Caki2 (cell line): ENCODE results near the gene CEP128. TPM values are rescaled to one million over a fixed set of nuclear protein-coding genes. Genes with fewer than 3 reads are reported as not detected.

Experiments used
- DNase-seq: peaks from one replicate; pipeline ENCODE4 v3.0.0-alpha.2; 2015; ENCODE audit warnings: low read depth
- in situ Hi-C: cut with HindIII; loops from 2 replicates; pipeline ENCODE4 v1.10.0; 2016; ENCODE audit warnings: low sequenced_read_pairs, low pct_unique_long_range_greater_than_20kb, mixed read lengths
- total RNA-seq: library from RNA; depleted of rRNA; stranded (reverse); fragments of >200 nt; shearing (Covaris generic); gene quantifications from 2 replicates; pipeline ENCODE4 v1.2.3, GENCODE V29; 2014; ENCODE audit warnings: low replicate concordance

CEP128 gene
- total RNA-seq, 1 experiment from 2014 or later: 3.6 TPM

DNA sequence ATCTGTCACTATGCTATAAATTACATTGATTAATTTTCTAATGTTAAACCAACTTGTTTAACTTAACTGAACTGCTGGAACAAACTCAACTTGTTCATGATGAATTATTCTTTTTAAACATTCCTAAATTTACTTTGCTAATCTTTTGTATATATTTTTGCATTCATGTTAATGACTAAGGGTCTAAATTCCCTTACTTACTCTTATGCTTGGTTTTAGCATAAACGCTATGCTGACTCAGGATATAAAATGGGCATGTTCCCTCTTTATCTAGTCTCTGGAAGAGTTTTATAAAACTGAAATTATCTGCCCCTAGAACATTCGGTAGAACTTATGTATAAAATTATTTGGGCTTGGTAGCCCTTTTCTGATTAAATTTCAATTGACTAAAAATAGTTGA, 387.4 kb downstream of the CEP128 start:
- no peak for DNase-seq
- in situ Hi-C loops: no loop called here

DNA sequence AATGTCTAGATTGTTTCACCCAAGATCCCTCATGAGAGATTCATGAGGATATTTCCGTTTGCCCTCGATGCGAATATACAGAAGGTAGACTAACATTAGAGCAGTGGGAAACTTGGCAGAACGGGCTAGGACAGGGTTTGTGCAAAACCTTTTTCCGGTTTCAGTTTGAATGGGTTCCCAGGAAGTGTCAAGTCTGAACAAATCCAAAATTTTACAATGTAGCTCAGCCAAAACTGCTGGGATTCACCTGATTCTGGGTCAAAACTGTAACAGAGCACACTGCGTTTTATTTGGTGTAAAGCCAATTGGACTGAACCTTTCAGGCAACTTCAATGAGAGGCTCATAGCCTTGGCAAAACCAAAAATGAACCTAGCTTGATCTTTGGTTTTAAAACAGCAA, 392.4 kb downstream of the CEP128 start:
- DNase-seq: no peak
- in situ Hi-C loops: no loop called here

- in situ Hi-C loops: no loop called here
- no peak for DNase-seq
Measured at GRCh38 chr14:80545935-80546854, 395.3 kb downstream of the CEP128 start.

DNA sequence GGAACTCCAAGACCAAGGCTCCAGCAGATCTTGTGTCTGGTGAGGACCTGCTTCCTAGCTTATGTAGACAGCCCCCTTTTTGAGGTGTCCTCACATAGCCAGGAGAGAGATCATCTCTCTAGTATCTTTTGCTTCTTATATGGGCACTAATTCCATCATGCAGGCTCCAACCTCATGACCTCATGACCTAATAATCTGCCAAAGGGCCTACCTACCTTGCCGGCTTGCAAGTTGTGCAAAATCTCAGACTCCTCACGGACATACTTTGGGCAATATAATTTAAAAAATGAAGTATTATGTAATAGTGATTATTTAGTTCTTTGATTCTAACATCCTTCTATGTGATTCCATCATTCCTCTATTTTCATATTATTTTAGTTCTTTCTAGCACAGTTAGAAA, 397.2 kb downstream of the CEP128 start:
- no peak for DNase-seq
- in situ Hi-C loops: no loop called here

DNA sequence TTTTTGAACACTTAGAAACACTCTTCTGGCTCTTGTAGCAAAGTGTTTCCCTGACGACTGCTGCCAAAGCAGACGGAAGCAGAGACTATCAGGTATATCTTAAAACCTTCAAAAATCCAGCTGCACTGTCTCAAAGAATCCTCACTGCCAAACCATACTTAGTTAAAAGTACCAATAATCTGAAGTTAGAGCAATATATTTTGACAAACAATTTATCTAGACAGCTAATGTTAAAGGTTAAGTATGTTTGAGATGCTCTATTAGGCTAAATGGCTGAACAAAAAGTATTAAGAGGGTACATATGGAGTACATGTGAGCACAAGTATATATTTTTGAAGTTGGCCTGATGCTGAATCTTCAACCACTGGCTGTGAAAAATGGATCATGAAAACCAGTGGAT, 398.3 kb downstream of the CEP128 start:
- in situ Hi-C loops: no loop called here
- no peak for DNase-seq

- in situ Hi-C loops: no loop called here
- no peak for DNase-seq
Measured at GRCh38 chr14:80538633-80539375, 402.7 kb downstream of the CEP128 start.

- in situ Hi-C loops: no loop called here
- DNase-seq: no peak
Measured at GRCh38 chr14:80537626-80538025, 403.9 kb downstream of the CEP128 start.

DNA sequence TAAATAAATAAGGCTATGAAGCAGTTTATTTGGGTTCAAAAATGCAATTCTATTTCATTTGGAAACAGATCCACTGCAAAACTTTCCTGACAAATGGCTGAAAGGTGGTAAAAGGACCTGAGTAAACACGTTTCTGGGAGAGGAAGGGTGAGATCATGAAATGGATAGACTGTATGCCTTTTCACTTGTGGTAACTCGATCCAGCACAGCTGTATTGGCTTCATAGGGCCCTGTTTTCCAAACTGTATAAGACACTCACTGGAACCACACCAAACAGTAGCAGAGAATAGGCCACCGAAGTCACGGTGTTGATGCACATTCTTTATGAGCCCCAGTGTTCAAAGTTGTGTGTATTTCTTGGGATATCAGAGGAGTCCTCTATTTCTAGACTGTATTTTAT, 405.1 kb downstream of the CEP128 start:
- DNase-seq: no peak
- in situ Hi-C loops: no loop called here

DNA sequence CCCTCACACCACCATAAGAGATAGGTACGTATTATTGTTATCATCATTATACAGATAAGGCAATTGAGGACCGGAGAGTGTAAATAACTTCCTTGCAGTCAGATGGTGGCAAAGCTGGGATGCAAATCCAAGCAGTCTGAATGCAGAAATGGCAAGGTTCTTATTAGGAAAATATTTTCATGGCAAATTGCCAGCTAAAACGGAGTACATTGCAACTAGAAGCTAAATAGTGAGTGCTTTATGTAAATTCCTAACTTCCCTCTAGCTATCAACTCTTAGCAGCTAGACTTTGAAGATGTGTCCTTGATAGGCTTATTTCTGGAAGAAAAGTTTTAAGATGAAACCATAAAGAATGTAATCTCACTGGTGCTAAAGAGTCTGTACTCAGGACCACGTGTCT, 406.4 kb downstream of the CEP128 start:
- no peak for DNase-seq
- in situ Hi-C loops: no loop called here

GRCh38 chr14:80523518-80524117, 417.9 kb downstream of the CEP128 start:
- in situ Hi-C loops: no loop called here
- no peak for DNase-seq

- no peak for DNase-seq
- in situ Hi-C loops: no loop called here
Measured at GRCh38 chr14:80522936-80523335, 418.6 kb downstream of the CEP128 start.

DNA sequence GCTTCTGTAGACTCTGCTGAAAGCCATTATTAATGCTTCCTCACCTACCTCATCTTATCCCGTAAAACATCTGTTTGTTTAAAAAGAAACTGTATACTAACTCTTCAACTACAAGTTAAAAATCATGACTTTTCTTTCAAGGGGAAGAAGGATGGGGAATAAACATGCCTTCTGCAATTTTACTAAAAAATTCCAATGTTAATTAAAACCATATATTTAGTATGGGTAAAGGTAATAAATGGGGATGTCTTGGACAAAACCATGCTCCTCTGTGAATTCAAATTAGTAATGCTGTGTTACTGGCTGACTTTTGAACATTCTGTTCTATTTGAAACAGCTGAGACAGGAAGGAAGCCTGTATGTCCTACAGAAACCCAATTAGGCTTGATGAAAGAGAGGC, 419.1 kb downstream of the CEP128 start:
- in situ Hi-C loops: no loop called here
- no peak for DNase-seq

- in situ Hi-C loops: no loop called here
- no peak for DNase-seq
Measured at GRCh38 chr14:80521456-80521855, 420.1 kb downstream of the CEP128 start.

DNA sequence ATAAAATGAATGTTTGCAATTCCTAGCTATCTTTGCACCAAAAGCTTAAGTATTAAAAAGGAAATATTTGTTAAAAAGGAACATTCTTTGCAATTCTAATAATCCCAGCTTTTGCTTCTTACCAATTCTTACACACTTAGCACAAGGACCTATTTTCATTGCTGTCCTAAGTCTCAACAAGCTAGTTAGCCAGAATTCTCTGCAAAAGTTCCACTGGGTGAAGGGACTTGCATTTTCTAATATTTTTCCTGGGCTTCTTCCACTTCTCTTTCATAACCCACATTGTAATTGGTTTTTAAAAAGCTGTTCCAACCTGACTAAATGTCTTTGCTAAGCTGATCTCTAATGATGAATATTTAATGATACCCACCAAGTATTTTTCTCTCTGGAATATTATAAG, 422.5 kb downstream of the CEP128 start:
- DNase-seq: no peak
- in situ Hi-C loops: no loop called here

DNA sequence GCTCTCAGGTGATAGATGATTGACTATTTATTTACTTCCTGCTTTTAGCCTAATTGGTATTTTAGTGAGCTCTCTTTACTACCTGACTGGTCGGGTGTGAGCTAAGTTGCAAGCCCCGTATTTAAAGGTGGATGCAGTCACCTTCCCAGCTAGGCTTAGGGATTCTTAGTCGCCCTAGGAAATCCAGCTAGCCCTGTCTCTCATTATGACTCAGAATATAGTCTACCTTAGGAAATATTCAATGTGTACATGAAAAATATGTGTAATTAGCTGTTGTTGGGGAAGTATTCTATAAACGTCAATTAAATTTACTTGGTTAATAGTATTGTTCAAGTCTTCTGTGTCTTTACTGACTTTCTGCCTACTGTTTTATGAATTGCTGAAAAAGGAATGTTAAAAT, 423.4 kb downstream of the CEP128 start:
- no peak for DNase-seq
- in situ Hi-C loops: no loop called here

GRCh38 chr14:80507292-80507869, 434.2 kb downstream of the CEP128 start:
- in situ Hi-C loops: no loop called here

DNA sequence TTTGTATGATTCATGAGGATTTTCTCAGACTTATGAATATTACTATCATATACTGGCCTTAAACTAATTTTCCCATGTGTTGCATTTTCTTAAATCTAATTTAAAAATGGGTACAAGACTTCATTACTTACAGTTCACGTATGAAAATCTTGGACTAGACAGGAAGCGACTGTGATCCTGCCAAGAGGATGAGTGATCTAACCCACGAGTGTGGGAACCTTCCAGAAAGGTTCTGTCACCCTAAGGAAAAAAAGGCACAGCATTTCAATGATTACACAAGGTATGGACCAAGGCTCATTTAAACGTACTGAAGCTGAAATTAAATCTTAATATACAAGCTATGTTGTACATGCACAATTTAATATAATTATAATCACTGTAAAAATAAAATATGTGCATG, 436.8 kb downstream of the CEP128 start:
- in situ Hi-C loops: no loop called here
- DNase-seq: no peak

More at GRCh38 chr14:80507292-80507869, 434.2 kb downstream of the CEP128 start:
- no peak for DNase-seq

DNA sequence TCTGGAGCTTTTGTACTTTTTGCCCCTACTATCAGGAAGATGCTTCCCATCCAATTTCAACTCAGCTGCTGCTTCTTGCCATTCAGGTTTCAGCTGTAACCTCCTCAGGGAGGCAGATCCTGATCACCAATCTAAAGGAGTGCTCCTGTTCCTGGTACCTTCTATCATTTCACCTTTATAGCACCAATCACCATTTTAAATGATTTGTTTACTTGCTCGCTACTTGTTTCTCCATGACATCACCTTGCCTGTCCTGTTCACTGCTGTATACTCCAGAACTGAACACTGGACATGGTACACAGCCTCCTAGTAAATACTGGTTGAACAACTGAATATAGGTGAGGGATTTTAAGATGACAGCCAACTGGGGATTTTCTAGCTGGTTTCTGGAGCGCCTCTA, 443.0 kb downstream of the CEP128 start:
- DNase-seq: no peak
- in situ Hi-C loops: no loop called here

- in situ Hi-C loops: no loop called here
Measured at GRCh38 chr14:80496090-80496489, 445.4 kb downstream of the CEP128 start.

More at GRCh38 chr14:80496090-80496489, 445.4 kb downstream of the CEP128 start:
- no peak for DNase-seq
